ENCODE results near the gene PKNOX1.
A peak's percentile ranks its signal among the peaks of the same experiment; 100 is the strongest.
"Not testable (repeated sequence)": the region's sequence is repeated elsewhere in the genome, so short reads cannot be mapped to it uniquely, and the experiment has no call there.

PKNOX1 gene, protein sequence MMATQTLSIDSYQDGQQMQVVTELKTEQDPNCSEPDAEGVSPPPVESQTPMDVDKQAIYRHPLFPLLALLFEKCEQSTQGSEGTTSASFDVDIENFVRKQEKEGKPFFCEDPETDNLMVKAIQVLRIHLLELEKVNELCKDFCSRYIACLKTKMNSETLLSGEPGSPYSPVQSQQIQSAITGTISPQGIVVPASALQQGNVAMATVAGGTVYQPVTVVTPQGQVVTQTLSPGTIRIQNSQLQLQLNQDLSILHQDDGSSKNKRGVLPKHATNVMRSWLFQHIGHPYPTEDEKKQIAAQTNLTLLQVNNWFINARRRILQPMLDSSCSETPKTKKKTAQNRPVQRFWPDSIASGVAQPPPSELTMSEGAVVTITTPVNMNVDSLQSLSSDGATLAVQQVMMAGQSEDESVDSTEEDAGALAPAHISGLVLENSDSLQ

DNA sequence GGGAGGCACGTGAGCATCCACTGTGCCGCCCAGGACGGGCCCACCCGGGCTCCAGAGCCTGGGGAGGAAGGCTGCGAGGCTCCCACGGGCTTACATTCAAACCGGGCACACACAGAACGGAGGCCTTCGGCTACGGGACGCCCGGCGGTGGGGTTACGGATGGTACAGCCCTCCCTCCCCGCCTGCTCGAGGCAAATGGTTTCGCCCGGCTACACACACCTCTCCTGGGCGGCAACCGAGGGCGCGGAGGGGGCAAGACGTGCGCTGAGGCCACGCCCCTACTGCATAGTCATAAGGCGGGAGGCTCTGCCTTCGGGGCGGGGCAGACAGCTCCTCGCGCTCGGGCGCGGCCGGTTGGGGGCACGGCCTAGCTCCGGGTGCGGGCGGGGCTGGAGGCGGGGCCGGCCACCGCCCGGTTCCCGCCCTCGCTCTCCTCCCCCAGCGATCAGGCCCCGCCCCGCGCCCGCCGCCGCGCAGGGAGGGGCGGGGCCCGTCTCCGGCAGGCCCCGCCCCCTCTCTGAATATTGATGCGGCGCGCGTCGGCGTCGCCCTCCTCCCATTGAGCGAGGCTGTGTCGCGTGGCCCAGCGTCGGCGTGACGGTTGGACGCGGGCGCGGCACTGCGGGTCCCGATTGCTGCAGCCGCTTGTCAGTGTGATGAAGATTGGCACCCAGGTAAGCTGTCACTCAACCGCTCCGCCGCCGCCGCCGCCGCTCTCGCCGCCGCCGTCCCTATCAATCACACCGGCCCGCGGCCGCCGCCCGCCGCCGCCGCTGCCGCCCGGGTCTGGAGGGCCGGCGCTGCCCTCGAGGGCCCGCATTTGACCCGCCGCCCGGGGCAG is at the start of gene PKNOX1:
PKNOX1 (plus strand) TSS at position 572 of the 841 bp plus-strand sequence. CDS start 29,820 bp downstream, outside the sequence.
- DNase-seq (ENCODE audit: low read depth), result peak; percentile 87

DNA sequence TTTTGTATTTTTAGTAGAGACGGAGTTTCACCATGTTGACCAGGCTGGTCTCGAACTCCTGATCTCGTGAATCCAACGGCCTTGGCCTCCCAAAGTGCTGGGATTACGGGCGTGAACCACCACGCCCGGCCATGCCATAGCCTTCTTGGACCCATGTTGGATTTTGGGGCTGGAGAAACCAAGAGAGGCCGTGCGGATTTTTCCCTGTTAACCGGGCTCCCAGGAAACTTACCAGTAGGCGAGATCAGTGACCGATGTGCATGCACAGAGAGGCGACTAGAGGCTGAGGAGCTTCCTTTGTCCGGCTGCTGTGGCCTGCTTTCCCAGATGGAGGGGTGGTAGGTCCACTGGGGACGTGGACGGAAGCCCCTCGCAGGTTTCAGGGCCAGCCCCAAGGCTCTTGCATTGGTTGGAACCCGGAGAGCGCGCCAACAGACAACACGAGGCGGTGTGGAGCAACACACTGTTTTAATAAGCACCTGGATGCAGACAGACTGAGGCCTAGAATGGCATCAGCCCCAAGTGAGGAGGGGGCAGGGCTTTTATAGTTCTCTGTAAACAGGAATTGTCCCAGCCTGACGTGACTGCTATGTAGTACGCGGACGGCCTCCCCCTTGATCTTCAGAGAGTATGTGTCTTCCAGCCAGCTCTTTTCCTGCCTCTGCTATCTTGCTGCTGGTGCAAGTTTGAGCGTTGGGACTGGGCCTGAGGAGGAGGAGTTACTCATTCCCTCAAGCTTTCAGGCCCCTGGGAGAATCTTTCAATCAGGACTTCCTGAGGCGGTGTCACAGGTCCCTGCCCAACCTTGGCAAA is 49.0 kb upstream of the PKNOX1 start, which contains the start of gene ERVH48-1:
ERVH48-1 (minus strand) TSS at position 517 of the 813 bp plus-strand sequence. CDS start 6,624 bp downstream, outside the sequence.
- no peak for DNase-seq (ENCODE audit: low read depth)

DNA sequence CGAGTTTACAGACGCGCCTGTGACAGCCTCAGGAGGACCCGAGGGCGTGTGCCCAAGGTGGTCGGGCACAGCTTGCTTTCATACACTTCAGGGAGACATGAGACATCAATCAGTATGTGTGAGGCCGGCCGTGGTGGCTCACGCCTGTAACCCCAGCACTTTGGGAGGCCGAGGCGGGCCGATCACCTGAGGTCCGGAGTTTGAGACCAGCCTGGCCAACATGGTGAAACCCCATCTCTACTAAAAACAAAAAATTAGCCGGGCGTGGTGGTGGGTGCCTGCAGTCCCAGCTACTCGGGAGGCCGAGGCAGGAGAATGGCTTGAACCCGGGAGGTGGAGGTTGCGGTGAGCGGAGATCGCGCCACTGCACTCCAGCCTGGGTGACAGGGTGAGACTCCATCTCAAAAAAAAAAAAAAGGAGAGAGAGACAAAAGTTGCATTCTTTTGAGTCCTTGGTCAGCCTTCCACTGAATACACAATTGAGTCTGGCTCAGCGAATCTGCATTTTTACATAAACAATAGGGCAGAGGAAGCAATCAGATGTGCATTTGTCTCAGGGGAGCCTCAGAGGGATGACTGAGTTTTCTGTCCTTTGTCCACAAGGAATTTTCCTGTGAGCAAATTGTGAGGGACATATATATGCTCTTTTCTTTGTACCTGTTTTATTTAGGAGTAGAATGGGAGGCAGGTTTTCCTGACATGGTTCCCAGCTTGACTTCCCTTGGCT is 46.7 kb upstream of the PKNOX1 start:
- DNase-seq (ENCODE audit: low read depth), result not testable (repeated sequence)

DNA sequence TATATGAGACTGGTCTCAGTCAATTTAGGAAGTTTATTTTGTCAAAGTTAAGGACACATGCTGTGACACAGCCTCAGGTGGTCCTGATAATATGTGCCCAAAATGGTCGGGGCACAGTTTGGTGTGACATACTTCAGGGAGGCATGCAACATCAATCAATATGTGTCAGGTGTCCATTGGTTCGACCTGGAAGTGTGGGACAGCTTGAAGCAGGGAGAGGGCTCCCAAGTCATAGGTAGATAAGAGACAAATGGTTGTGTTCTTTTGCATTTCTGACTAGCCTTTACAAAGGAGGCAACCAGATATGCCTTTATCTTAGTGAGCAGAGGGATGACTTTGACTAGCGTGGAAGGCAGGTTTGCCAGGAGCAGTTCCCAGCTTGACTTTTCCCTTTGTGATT is 44.4 kb upstream of the PKNOX1 start:
- DNase-seq (ENCODE audit: low read depth), result no peak

DNA sequence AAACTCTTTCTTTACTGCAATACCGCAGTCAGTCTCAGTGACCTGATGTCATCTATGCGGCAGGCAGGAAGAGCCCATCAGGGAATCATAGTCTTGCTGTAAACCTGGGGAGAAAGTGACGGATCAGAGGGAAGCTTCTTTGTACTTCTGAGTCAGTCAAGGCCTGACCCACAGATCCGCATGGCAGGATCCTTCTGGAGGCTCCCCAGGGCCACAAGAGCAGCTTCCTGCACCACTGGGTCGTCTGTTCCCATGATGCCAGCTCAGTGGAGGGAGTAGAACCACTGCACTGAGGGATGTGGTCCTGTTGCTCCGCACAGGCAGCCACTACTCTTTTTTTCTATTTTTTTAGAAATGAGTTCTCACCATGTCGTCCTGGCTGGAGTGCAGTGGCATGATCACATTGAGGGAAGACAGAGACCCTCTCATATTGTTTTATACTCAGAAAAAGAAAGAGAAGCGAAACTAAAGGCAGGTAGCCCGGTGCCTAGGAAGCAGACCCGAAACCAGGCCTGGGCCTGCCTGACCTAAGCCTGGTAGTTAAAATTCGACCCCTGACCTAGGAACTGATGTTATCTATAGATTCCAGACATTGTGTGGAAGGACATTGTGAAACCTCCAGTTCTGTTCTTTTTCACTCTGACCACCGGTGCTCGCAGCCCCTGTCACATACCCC is 42.7 kb upstream of the PKNOX1 start:
- no peak for DNase-seq (ENCODE audit: low read depth)

DNA sequence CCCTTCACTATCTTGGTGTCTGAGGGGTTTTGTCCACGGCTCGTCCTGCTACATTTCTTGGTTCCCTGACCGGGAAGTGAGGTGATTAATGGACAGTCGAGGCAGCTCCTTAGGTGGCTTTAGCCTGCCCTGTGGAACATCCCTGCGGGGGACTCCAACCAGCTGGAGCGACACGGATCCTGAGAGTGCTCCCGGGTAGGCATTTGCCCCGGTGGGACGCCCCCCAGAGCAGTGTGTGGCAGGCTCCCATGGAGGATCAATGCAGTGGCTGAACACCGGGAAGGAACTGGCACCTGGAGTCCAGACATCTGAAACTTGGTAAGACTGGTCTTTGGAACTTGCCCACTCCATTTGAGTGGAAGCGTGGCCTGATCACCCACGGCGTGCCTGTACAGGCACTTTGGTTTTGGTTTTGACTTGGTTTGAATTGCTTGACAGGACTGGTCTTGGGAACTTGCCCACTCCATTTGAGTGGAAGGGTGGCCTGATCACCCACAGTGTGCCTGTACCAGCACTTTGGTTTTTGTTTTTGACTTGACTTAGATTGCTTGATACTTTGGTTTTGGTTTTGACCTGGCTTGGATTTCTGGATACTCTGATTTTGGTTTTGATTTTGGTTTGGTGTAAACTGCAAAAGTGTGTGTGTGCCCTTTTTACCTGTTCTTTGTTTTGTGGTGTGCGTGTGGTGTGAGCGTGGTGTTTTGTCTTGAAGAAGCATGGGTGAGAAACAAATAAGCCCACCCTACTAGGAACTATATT is 41.8 kb upstream of the PKNOX1 start:
- not testable (repeated sequence) for DNase-seq (ENCODE audit: low read depth)

DNA sequence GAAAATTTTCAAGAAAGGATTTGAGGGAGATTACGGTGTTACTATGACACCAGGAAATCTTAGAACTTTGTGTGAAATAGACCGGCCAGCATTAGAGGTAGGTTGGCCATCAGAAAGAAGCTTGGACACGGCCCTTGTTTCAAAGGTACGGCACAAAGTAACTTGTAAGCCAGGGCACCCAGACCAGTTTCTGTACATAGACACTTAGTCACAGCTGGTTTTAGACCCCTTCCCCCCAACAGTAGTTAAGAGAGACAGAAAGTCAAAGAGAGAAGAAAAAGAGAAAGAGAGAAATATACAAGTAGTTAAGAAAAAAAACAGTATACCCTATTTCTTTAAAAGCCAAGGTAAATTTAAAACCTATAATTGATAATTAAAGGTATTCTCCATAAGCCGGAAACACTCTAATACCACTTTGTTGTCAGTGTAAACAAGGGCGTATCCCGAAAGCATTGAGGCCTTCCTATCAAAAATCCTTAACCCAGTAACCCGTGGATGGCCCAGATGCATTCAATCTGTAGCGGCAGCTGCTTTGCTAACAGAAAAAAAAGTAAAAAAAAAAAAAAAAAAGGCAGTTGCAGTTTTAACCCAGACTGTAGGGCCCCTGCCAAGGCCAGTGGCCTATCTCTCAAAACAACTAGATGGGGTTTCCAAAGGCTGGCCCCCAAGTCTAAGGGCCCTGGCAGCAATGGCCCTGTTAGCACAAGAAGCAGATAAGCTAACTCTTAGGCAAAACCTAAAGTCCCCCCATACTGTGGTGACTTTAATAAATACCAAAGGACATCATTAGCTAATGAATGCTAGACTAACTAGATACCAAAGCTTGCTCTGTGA is 41.0 kb upstream of the PKNOX1 start:
- DNase-seq (ENCODE audit: low read depth), result not testable (repeated sequence)

DNA sequence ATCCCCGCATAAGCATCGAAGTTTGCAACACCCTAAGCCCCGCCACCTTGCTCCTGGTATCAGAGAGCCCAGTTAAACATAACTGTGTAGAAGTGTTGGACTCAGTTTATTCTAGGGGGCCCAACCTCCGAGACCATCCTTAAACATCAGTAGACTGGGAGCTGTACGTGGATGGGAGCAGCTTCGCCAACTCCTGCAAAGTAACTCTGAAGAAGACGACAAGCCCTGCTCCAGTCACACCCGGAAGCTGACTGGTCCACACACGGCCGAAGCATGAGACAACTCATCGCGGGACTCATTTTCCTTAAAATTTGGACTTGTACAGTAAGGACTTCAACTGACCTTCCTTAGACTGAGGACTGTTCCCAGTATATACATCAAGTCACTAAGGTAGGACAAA is 40.4 kb upstream of the PKNOX1 start:
- not testable (repeated sequence) for DNase-seq (ENCODE audit: low read depth)

DNA sequence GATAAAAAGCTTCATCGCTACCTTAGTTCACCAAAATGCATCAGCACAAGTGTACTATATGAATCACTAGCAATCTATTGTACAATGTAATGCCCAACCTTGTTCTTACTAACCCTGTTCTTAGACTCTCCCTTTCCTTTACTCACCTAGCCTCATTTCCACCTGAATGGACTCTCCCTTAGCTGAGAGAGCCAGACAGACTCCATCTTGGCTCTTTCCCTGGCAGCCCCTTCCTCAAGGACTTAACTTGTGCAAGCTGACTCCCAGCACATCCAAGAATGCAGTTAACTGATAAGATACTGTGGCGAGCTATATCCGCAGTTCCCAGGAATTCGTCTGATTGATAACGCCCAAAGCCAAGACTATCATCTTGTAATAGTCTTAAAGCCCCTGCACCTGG is 38.0 kb upstream of the PKNOX1 start:
- not testable (repeated sequence) for DNase-seq (ENCODE audit: low read depth)

DNA sequence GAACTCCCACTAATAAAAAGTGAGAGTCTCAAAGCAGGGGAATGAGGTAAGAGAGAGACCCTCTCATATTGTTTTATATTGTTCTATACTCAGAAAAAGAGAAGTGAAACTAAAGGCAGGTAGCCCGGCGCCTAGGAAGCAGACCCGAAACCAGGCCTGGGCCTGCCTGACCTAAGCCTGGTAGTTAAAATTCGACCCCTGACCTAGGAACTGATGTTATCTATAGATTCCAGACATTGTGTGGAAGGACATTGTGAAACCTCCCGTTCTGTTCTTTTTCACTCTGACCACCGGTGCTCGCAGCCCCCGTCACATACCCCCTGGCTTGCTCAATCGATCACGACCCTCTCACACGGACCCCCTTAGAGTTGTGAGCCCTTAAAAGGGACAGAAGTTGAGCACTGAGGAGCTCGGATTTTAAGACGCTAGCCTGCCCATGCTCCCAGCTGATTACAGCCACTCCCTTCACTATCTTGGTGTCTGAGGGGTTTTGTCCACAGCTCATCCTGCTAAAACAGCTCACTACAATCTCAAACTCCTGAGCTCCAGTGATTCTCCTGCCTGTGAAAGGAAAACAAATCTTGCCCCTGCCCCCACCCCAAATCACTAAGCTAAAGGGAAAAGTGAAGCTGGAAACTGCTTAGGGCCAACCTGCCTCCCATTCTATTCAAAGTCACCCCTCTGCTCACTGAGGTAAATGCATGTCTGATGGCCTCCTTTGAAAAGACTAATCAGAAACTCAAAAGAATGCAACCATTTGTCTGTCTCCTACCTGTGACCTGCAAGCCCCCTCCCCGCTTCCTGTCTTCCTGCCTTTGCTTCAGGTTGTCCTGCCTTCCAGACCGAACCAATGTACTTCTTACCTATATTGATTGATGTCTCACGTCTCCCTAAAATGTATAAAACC is 37.1 kb upstream of the PKNOX1 start:
- DNase-seq (ENCODE audit: low read depth), result not testable (repeated sequence)

DNA sequence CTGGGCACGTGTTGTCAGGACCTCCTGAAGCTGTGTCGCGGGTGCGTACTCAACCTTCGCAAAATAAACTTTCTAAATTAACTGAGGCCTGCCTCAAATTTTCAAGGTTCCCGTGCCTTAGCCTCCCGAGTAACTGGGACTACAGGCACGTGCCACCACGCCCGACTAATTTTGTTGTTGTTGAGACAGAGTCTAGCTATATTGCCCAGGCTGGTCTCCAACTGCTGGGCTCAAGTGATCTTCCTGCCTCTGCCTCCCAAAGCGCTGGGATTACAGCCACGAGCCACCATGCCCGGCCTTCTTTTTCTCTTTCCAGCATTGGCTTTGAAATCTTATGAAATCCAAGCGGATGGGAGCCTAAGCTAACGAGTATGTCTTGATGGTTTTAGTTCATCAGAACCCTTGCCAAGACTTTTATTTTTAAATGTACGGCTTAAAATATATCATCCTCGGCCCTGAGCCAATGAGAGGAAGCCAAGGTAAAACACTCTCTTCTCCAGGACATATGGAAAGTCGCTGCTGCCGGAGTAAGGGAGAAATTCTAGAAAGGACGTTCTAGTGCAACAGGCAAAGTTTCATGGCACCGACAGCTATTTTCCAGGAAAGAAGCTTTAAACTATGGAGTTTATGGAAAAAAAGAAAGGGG is 36.3 kb upstream of the PKNOX1 start:
- DNase-seq (ENCODE audit: low read depth), result no peak

DNA sequence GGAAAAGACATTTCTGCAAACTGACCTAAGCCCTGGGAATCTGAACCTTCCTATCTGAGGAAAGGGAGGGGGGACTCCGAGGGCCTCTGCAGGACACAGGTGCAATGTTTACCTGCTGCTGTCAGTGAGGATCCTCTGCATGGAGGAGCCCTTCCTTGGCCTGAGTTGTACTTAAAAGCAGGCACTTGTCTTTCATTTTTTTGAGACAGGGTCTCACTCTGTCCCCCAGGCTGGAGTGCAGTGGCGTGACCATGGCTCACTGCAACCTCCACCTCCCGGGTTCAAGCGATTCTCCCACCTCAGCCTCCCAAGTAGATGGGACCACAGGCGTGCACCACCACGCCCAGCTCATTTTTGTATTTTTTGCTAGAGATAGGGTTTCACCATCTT is 35.8 kb upstream of the PKNOX1 start:
- not testable (repeated sequence) for DNase-seq (ENCODE audit: low read depth)

DNA sequence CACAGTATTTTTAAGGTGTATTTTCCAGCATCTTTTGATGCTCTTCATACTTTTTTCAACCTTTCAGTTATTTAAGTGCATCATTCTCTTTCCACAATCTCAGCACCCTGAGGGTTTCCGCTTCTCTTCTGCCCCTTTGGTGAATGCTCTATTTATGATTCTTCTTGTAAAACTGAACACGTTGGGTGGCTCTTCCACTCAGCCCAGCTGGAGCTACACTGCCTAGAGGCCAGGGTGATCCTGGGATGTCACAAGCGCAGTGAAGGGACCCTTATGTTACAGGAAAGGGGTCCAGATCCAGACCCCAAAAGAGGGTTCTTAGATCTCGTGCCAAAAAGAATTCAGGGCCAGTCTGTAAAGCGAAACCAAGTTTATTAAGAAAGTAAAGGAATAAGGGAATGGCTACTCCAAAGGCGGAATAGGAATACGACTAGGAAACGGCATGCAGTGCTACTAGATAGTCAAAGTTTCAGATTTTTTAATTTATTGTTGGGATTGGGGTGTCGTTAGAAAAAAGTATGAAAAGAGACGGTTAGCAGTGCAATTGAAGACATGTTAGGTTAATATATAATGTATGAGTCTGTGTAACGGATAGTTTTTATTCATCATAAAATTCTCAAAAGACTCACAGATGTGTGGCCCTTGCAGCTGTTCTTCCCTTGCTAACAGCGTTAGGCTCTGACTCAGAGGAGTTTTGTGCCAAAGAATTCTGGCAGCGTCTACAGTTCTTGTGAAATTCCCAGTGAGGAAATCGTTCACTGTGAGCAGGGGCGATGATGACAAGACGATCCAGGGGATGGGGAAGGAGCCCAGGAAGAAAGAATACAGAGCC is 34.6 kb upstream of the PKNOX1 start:
- peak; percentile 97 for DNase-seq (ENCODE audit: low read depth)

DNA sequence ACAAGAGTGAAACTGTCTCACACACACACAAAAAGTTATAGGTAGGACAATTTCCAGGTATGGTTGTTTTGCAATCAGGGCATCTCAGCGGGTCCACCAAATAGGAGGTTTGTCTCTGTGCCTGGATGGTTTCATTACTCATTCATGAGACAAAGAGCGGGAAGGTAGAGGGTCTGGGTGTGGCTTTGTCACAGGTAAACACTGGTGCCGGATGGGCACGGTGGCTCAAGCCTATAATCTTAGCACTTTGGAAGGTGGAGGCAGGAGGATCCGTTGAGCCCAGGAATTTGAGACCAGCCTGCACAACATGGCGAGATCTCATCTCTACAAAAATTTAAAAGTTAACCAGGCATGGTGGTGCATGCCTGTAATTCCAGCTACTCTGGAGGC is 32.7 kb upstream of the PKNOX1 start:
- DNase-seq (ENCODE audit: low read depth), result no peak

DNA sequence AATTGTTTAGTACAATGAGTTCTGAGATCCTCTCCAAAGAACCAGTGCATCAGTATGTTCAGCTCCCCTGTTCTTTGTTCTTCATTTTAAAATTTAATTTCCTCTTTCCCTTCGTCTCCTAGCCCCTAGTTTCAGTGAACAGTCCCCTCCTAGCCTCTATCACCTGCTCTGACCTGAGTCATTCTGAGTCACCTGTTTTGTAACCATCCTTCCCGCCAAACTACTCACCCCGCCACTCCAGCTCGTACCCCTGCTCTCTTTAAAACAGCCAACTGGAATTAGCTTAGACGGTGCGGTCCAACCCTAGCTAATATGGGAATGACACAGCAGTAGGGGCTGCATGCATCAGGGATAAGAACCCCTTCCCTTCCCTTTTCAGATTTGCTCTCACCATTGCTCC is 32.1 kb upstream of the PKNOX1 start:
- DNase-seq (ENCODE audit: low read depth), result no peak

DNA sequence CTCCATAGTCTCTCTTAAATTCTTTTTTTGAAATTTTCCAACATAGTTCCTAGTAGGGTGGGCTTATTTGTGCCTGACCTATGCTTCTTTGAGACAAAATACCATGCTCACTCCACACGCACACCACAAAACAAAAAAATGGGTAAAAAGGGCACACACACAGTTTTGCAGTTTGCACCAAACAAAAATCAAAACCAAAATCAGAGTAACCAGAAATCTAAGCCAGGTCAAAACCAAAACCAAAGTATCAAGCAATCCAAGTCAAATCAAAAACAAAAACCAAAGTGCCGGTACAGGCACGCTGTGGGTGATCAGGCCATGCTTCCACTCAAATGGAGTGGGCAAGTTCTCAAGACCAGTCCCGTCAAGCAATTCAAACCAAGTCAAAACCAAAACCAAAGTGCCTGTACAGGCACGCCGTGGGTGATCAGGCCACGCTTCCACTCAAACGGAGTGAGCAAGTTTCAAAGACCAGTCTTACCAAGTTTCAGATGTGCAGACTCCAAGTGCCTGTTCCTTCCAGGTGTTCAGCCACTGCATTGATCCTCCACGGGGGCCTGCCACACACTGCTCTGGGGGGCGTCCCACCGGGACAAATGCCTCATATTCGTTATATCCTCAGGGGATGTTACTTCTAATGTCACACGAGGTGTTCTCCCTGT is 25.1 kb upstream of the PKNOX1 start:
- not testable (repeated sequence) for DNase-seq (ENCODE audit: low read depth)
